Measurements from ENCODE around the gene SPEN.

Gene SPEN

DNA sequence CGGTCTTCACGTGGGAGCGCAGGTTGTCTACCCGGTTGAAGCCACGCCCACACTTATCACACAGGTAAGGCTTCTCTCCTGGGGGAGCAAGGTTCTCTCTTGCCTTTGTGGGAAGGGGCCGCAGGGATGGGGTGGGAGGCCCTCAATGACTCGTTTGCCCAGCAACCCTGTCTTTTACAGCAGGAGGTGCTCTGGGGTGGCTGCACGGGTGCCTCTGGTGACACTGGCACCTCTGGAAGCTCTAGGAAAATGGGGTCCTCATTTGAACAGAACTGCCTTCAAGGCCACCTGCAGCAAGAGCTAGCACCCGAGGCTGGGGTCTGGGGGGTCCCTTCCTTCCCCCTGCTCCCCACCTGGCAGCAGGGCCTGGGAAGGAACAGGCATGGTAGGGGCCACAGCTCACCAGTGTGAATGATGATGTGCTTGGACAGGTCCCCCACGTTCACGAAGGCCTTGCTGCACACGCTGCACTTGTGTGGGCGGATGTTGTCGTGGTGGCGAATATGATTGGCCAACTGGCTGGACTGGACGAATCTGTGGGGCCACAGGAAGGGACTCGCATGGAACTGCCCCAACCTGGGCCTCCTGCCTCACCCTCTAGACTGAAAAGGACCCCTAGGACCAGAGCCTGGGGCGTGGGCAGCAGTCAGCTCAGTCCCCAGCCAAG is 95.3 kb downstream of the SPEN start:
- TF ChIP-seq SIN3A (IDR thresholded peaks at IDR 0.05; ENCODE audit: borderline replicate concordance, insufficient read depth, low read length) (no peak), FOXP2 (optimal IDR thresholded peaks at IDR 0.05; ENCODE audit: borderline replicate concordance, extremely low read depth, extremely low read length, insufficient read depth) (no peak), POLR2AphosphoS5 (IDR thresholded peaks at IDR 0.05; ENCODE audit: low read depth, low read length) (no peak), TAF1 (IDR thresholded peaks at IDR 0.05; ENCODE audit: borderline replicate concordance, insufficient read depth, low read length) (no peak)
- TF ChIP-seq, protein P1, sequence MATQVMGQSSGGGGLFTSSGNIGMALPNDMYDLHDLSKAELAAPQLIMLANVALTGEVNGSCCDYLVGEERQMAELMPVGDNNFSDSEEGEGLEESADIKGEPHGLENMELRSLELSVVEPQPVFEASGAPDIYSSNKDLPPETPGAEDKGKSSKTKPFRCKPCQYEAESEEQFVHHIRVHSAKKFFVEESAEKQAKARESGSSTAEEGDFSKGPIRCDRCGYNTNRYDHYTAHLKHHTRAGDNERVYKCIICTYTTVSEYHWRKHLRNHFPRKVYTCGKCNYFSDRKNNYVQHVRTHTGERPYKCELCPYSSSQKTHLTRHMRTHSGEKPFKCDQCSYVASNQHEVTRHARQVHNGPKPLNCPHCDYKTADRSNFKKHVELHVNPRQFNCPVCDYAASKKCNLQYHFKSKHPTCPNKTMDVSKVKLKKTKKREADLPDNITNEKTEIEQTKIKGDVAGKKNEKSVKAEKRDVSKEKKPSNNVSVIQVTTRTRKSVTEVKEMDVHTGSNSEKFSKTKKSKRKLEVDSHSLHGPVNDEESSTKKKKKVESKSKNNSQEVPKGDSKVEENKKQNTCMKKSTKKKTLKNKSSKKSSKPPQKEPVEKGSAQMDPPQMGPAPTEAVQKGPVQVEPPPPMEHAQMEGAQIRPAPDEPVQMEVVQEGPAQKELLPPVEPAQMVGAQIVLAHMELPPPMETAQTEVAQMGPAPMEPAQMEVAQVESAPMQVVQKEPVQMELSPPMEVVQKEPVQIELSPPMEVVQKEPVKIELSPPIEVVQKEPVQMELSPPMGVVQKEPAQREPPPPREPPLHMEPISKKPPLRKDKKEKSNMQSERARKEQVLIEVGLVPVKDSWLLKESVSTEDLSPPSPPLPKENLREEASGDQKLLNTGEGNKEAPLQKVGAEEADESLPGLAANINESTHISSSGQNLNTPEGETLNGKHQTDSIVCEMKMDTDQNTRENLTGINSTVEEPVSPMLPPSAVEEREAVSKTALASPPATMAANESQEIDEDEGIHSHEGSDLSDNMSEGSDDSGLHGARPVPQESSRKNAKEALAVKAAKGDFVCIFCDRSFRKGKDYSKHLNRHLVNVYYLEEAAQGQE (IDR thresholded peaks at IDR 0.05; ENCODE audit: insufficient read depth in 1 of 2, low read depth in 2 of 2, low read length in 2 of 2), result no peak

DNA sequence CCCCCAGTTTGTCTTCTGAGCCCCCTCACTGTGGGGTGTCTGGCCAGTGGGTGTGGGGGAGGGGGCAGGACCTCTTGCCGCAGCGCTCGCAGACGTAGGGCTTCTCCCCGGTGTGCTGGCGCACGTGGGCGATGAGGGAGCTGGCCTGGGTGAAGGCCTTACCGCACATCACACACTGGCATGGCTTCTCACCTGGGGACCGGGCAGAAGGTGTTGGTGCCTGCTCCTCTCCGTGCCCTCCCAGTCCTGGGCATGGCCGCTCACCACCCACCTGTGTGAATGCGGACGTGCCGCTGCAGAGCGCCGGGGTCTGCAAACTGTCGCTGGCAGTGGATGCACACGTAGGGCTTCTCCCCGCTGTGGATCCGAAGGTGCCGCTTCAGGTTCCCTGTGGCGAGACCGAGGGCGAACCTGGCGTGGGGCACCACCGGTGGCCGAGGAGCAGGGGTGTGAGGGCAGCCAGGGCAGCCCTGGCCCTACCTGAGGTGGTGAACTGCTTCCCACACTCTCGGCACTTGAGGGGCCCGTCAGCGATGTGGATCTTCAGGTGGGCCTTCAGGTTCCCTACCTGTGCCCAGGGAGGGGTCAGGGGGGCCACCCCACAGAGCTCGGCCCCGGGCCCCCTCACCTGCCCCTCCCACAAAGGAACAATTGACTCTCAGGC is 96.0 kb downstream of the SPEN start:
- TF ChIP-seq POLR2AphosphoS5 (IDR thresholded peaks at IDR 0.05; ENCODE audit: low read depth, low read length), result no peak
- TF ChIP-seq, protein P1 (IDR thresholded peaks at IDR 0.05; ENCODE audit: insufficient read depth in 1 of 2, low read depth in 2 of 2, low read length in 2 of 2), result no peak

DNA sequence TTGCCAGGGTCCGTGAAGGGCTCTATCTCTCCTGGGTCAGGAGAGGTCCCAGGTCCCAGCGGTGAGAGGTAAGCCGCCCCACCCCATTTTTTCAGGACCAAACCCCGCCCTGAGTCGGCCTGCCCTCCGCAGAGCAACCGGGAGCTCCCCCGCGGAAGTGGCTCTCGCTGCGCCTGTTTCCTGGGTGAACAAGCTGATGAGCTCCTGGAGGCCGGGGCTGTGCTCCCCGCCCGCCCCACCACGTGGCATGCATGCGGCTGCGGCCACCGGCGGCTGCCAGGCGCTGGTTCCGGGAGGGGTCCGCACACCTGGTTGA is 96.4 kb downstream of the SPEN start:
- TF ChIP-seq, protein P1 (IDR thresholded peaks at IDR 0.05; ENCODE audit: insufficient read depth in 1 of 2, low read depth in 2 of 2, low read length in 2 of 2), result no peak
- TF ChIP-seq SIN3A (IDR thresholded peaks at IDR 0.05; ENCODE audit: borderline replicate concordance, insufficient read depth, low read length) (no peak), POLR2AphosphoS5 (IDR thresholded peaks at IDR 0.05; ENCODE audit: low read depth, low read length) (no peak), TAF1 (IDR thresholded peaks at IDR 0.05; ENCODE audit: borderline replicate concordance, insufficient read depth, low read length) (no peak), FOXP2 (optimal IDR thresholded peaks at IDR 0.05; ENCODE audit: borderline replicate concordance, extremely low read depth, extremely low read length, insufficient read depth) (no peak)

DNA sequence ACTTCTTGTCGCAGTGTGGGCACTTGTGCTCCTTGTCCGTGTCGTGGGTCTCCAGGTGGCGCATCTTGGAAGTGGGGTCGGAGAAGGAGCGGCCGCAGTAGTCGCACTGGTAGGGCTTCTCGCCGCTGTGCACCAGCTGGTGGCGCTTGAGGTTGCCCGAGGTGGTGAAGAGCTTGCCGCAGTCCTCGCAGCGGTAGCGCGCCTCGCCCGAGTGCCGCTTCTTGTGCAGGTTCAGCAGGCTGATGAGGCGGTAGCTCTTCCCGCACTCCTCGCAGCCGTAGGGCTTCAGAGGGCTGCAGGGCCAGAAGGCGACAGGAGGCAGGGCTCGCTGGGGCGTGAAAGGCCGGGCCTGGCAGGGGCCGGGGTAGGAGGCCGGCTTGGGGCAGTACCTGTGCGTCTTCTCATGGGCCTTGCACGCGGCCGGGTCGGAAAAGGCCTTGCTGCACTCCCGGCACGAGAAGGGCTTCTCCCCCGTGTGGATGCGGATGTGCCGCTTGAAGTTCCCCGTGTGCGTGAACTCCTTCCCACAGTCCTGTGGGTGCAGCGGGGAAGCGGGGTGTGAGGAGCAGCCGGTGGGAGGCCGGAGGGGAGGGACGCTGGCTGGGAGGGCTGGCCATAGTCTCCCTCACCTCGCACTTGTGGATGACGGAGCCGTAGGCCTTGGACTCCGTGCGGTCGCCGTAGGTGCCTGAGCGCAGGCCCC is 97.0 kb downstream of the SPEN start:
- TF ChIP-seq TAF1 (IDR thresholded peaks at IDR 0.05; ENCODE audit: borderline replicate concordance, insufficient read depth, low read length), result no peak
- TF ChIP-seq, protein P1 (IDR thresholded peaks at IDR 0.05; ENCODE audit: insufficient read depth in 1 of 2, low read depth in 2 of 2, low read length in 2 of 2), result no peak
- no peak for TF ChIP-seq POLR2AphosphoS5 (IDR thresholded peaks at IDR 0.05; ENCODE audit: low read depth, low read length)
- no peak for TF ChIP-seq SIN3A (IDR thresholded peaks at IDR 0.05; ENCODE audit: borderline replicate concordance, insufficient read depth, low read length)
- TF ChIP-seq FOXP2 (optimal IDR thresholded peaks at IDR 0.05; ENCODE audit: borderline replicate concordance, extremely low read depth, extremely low read length, insufficient read depth), result no peak

Data from PFSK-1 (cell line).